Activated CD4-positive, CD25-positive, alpha-beta regulatory T cell treated with anti-CD3 and anti-CD28 coated beads, Interleukin-2, amount 50 U/mL, for 16 hours (primary cell): ENCODE measurements around the gene NAALADL2.

Experiments
- DNase-seq: peaks from one replicate; pipeline ENCODE4 v3.0.0-alpha.2; 2020; ENCODE audit warnings: low read depth, low spot score

Gene NAALADL2

DNA sequence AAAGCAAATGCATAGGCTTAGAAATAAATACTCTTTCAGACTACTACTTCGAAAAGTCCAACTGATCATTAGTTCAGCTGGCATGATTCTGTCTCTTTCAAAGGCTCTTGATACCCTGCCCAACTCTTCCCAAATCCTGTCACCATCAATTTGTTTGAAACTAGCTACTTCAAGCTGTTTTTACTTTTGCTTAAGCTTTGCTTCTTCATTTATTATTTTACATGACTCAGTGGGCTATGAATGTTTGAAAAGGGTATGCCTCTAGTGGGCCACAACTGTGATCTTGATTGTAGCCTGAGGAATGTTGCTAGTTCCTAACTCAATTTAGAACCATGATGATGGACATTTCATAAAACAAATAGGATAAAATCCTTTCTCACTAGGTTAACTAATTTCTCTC is 340.8 kb downstream of the NAALADL2 start:
- DNase-seq = no peak

DNA sequence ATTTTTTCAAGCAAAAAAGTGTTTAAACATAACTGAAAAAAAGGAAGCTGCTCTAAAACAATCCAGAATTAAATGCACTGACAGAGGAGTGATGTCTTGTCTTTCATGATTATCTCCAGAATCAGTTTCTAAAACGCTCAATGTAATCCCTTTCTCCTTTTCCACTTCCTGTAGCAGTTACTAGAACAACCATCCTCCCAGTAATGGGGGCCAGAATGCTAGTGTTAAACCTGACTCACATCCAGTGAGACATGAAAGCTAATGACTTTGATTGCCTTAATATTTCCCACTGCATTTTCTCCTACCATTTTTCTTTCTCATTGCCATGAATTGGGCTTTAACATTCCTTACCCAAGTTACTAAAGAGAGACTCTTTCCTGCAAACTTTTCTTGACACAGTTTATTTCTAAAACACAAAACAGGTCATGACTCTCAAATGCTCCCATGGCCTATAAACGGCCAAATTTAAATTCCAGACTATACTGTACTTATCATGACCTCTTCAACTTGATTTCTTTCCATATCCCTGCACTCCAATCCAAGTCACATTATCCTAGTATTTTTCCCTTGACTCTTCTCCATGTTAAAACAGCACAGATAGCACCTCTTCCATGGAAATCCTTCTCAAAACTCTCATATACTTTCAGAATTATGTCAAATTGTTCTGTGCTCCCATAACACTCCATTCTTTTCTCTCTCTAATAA is 341.4 kb downstream of the NAALADL2 start:
- DNase-seq = no peak

DNA sequence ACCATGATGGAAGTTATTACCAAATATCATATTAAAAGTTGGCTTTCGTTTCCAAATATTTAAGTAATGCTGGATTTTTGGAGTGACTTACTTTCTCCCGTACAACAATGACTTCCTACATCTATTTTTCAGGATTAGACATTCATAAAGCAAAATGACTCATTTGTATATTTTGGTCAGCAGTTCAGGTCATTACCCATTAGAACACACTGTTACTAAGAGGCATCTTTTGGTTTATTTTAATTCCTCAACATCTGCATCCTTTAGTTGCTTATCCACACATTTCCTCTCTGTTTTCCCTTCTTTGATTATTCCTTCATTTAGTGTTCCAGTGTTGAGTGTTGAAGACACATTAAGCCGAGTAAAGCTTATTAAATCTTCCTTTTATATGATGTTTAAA is 348.2 kb downstream of the NAALADL2 start:
- DNase-seq = no peak

DNA sequence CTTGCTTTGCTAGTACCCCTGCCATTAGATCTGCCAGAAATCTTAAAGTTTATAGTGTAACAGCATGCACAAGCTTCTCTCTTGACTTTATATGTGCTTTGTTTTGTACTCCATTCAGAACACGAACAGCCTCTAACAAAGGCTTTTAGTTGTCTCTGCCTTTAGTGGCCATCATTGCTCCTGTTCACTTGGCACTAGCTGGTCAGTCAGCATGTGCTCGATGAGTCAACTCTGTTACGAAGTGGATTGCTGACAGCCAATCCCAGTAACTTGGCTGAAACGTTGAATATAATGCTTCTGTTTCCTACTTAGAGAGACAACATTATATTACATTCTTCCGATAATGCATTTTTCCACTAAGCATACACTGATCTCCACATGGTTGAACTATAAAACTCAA is 349.2 kb downstream of the NAALADL2 start:
- DNase-seq = no peak

DNA sequence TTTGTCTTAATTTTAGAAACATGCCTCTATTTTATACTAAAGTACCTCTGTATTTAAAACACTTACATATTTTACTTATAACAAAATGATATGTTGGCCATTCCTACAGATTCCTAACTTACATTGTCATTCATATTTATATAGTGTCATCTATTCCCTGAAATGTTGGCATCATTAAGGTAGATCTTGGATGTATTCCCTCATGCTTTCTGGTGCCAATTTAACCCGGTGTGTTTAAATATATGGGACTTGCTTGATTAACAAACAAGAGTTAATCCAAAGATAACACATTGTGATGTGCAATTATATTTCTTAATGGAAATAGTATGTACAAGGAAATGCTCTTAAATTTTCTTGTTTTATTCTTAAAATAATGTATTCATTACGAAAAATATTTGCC is 352.3 kb downstream of the NAALADL2 start:
- DNase-seq = no peak

DNA sequence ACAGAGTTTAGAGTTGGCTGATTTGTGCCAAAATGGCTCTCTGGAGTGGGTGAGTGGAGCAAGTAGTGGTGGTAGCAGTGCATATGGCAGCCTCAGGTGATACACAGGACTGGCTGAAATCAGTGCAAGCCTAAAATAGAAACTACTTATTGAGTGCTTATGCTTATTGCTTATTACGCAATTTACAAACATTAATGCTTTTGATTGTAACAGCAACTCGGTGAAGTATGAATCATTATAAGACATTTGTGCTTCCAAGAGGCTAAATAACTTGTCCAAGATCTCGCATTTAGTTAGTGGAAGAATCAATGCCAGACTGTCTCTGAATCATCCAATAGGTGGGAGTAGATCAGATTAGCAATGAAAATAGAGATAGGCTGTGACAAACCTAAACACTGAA is 353.8 kb downstream of the NAALADL2 start:
- no peak for DNase-seq

DNA sequence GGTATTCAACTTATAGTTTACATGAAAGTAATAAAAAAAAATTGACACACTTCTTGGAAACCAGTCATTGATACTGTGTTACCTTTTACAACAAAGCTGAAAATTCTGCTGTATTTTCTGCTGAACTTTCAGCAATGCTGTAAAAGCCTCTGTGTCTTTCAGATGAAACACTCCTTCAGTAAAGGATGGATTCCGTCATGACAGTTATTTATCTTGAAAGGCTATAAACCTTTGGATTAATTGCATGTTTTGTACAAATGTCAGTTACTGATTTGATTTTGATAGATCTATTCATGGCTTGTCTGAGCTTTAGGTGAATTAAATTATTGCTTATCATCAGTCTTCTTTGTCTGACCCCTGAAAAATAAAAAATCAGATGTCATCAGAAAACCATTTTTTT is 355.1 kb downstream of the NAALADL2 start:
- DNase-seq = no peak

DNA sequence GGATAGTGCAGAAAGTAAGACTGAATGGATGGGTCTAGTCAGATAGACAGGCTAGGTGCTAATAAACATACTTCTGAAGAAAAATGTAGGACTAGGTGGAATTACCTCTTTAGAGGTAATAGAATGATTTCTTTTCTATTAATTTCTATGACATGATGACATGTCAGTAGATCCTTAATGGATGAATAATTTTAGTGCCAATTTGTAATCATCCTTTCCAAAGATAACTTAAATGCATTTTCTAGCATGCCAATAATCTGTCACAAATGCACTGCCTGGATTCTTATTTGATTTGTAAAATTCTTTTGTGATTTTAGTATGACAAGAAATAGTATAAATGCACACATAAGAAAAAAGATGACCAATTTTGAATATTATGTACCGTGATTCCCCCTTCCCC is 356.7 kb downstream of the NAALADL2 start:
- DNase-seq = no peak

DNA sequence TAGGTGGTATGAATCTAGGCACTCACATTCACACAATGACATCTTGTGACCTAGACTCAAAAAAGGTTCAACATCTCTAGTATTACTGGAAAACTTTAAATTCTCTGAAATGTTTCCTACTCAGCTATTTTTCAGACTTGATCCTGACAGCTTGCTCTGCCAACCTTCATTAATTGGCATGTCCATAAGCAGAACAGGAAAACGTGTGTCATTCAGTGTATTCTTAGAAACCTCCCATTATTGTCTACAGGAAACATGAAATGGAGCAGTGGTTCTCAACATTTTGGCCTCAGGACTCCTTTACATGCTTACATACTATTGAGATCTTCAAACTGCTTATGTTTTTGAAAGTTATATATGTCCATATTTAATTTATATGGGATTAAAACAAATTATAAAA is 363.2 kb downstream of the NAALADL2 start:
- no peak for DNase-seq

DNA sequence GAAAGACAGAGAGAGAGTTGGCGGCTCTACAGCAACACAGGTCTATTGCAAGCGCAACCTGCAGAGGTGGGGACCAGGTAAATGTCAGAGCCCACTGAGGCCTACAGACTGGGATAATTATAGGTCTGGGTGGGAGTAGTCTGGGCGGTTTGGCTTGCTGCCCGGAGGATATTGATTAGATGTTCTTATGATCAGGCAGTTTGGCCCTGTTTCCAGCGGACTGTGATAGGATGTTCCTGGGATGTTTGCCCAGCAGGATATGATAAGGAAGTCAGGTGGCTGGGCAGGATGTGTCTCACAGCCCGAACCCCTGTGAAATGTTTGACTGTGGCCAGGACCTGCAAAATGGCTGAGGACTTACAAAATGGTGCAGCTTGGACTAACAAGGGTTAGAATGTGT is 364.9 kb downstream of the NAALADL2 start:
- no peak for DNase-seq

DNA sequence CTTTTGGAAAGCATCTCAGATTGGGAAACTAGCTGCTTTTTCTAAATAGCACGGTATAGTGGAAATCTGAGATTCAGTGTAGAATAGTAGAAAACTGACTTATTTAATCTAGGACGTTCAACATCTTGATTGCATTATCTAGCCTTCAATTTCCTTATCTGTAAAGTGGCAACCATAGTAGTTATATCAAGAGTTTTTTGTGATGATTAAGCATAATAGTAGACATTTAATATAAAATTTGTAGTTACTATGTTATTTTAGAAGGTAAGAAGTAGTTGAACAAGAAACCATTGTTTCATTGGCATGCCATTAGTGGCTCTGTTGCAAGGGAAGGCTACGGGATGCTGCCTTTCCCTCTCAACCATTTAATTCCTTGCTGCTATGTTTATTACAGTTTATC is 367.3 kb downstream of the NAALADL2 start:
- no peak for DNase-seq

DNA sequence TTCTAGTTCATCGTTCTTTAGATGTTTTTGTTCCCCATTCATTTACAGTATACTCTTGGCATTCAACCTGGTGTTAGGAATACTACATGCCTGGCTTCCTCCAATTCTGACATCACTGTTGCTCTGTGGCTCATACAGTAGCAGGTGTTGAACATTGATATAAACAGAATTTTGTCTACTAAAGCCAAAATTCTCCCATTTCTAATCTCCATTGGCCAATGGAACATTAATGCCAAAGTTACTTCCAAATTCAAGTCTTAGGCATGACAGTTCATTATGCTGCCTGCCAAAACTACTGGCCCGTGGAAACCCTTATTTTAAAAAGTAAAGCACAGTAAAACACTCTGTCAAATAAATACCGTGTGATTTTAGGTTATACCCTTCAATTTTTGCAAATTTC is 368.0 kb downstream of the NAALADL2 start:
- no peak for DNase-seq

DNA sequence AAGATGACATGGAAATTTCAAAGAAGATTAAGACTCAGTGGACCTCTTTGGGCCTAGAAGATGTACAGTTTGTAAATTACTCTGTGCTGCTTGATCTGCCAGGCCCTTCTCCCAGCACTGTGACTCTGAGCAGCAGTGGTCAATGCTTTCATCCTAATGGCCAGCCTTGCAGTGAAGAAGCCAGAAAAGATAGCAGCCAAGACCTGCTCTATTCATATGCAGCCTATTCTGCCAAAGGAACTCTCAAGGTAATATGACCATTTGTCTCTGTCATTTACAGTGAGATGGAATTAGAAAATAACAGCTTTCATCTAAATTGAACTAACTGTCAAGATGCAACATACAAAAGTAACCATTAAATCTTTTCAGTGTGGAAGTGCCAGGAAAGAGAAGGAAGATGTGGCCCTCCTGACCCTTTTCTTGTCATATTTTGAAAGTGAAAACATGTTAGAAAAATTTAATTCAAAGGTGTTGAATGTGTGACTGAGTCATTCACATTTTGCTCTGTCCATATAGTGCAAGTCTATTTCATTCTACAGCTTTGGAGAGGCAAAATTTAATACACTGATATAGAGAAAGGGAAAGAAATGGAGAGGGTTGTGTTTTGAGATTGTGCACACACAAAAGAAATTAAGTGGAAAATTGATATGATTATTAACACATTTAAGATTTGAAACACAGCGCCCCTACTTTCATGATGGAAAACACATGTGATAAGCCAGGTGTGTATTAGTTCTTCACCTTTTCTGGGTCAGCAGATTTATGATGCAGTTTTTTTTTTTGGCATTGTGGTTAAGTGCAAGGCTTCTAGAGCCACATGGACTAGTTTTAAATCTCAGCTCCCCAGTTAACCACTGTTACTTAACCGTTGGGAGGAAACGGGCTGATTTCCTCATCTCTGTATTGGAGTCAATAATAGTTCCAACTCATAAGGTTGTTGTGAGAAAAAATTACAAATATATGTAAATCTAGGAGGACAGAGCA is 375.1 kb downstream of the NAALADL2 start:
- no peak for DNase-seq

DNA sequence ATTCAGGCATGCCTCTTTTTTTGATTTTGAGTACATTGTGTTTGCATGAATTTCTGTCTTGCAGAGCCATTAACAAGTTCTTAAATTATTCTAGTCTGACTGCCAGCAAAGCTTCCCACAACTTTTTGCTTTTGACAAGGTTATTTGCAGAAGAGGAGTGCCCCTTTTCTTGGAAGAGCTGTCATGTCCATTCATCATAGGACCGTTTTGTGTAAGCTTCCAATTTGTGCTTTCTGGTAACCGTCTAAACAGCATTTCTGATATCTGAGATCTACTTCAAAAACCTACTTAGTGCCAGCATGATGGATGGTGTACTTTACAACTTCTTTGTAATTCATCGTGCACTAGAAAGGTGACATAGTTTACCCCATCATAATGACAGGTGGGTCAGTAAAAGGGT is 379.7 kb downstream of the NAALADL2 start:
- DNase-seq = no peak

DNA sequence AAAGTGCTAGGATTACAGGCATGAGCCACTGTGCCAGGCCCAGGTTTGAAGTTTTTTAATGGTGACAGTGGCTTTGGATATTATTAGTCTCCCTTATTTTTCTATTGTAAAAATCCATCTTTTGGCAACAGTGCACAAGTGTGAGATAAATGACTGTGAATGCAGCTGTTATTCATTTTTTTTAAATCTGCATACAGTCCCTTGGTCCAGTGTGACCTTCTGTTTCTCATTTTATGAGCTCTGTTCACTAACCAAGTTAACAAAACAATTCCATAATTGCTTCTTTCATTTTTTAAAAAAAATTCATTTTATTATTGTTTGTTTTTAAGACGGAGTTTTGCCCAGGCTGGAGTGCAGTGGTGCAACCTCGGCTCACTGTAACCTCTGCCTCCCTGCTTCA is 381.8 kb downstream of the NAALADL2 start:
- no peak for DNase-seq

DNA sequence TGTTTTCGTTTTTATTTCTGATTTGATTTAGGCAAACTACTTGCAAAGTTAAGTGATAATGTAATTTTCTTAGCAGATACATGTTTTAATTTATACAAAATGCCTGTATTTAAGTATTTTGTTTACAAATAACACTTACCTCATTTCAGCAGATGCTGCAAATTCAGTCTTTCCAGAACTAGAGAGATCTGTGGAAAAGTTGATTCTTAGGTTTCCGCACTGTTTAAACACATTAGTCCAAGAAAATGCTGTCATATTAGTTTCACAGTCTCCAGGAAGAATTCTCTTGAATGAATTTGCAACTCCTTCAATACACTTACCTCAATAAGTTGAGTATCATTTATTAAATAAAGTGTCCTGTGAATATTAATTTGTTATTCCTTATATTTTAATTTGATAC is 383.1 kb downstream of the NAALADL2 start:
- DNase-seq = no peak

DNA sequence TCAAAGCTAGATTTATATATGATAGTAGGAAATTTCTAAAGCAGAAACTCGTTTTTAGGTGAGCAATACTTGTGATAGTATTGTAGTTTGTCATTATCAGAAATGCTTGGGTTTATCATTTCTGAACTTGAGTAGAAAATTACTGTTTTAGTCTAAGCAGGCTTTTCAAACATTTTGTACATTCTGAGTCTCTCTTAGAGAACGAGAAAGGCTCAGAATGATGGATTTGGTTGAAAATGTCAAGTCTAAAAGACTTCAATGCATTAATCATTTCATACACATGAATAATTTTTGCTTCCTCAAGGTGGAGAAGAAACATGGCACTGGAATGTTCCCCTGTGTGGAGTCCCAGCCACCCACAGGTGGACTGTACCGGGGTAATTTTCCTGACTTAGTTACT is 387.1 kb downstream of the NAALADL2 start:
- no peak for DNase-seq

DNA sequence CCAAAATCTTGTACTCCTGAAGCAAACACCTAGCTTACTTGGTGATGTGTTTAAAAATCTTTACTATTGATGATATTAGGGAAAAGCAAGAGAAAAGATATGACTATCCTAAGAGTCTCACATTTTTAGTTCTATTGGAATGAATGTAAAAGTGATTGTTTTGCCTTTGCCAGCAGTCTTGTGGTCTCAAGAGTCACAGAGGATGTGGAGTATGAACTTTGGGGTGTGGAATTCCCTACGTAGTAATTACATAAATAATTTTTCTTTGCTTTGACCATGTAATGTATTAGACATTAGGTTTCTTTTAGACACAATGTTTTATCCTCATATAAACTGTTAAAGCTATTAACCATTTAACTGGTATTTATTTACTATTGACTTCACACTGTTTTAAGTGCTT is 387.6 kb downstream of the NAALADL2 start:
- no peak for DNase-seq

DNA sequence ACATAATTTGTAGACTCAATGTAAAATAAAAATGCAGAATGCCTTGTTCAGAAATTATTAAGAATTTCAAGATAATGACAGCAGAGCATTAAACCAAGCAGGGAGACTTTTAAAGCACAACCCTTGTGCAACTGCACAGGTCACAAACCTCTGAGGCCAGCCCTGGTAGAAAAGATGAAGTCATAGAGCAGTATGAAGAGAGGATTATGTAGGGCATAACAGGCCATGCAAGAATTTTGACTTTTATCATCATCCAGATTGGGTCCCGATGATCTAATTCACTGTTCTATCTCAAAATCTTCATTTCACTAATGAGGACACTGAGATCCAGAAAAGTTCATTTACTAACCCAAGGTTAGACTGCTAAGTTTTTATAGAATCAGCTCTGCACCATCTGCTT is 388.5 kb downstream of the NAALADL2 start:
- no peak for DNase-seq

DNA sequence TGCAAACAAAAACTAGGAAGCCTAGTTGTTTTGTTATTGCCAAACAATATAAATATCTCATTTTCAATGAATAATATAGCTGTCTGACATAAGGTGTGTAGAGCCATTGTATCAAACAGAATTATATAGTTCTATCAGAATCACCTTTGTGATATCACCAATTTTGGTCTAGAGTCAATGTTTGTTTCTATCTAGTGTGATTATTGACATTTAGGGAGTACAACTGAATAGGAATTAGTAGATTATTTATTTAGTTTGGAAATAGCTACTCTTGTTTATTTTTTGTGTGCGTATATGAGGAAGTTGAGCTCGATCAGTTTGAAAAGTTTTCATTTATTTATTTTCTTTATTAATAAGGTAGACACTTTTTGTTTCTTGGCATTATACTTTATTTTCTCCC is 389.7 kb downstream of the NAALADL2 start:
- no peak for DNase-seq

DNA sequence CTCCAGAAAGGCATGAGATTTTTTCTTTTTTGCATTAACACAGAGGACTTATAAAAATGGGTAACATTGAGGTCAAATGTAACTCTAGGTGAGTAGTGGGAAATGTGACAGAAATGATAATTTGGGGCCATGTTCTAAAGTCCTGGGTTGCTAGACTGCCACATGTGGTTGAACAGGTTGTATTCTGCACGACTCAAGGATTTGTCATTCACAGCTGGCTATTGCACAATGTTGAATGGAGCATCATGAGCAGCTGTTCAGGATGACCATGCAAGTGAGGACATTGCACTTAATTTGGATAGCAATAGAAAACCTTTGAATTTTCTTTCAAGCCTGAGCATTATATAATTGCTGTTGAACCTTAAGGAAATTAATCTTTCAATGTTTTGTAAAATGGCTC is 396.6 kb downstream of the NAALADL2 start:
- DNase-seq = no peak

DNA sequence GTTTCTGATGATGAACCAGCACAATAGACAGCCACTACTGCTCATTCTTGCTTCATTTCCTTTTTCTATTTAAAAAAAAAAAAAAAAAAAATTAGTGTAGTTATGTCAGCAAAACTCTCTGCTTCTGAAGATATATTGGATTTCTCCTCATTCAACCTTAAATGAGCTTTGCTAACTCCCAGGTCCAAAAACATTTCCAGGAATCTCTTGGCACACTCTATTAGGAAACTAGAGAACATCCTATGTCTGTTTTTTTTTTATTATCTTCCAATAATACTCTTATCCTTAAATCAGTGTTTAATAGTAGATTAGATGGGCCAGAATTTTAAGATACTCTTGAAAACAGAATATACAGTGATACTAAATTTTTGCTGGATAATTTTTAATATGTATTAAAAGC is 398.0 kb downstream of the NAALADL2 start:
- DNase-seq = no peak

DNA sequence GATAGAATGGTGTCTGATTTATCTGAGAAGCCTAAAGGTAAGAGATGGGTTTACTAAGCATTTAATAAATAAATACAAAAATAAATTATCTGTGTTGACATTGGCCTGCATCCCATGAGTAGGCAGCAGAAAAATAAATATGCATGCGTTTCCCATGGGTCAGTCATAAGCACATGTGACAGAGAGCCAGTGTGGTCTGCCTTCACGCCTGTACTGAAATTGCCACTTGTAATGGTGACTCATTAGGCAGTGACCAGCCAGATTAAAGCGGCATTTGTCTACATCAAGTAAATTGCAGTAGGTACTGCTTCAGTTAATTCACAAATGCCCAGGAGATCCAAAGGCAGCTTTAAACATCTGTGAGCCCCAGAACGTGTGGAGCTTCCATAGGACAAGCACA is 399.6 kb downstream of the NAALADL2 start:
- DNase-seq = no peak
